SK-N-SH (cell line): ENCODE data around the gene ZNF746. TPM values are rescaled to one million over a fixed set of nuclear protein-coding genes. Genes with fewer than 3 reads are reported as not detected.
A peak's percentile ranks its signal among the peaks of the same experiment; 100 is the strongest.

ENCODE experiments used
- CTCF ChIA-PET: fragments of 300-600, 350-600 bp; formaldehyde crosslinking; extraction: SDS; loops from one replicate; lab custom pipeline; 2021; lab: Yijun Ruan, JAX
- POLR2A ChIA-PET: fragments of 350-600 bp; sonication (Branson Sonifier 250); formaldehyde crosslinking; extraction: SDS; loops from one replicate; lab custom pipeline; 2020; ENCODE audit warnings: antibody characterized with exemption, inconsistent platforms; lab: Yijun Ruan, JAX
- DNase-seq: peaks from one replicate; pipeline ENCODE4 v3.0.0; 2012
- H2AFZ ChIP-seq: fragments of 200-600 bp; sonication (generic); 2 replicates; pipeline ENCODE4 v1.8.1; 2016; ENCODE audit warnings: antibody characterized with exemption, mild to moderate bottlenecking, low read depth
- H3F3A ChIP-seq: fragments of 200-600 bp; sonication (generic); replicated peaks from 2 replicates; pipeline ENCODE3; 2016; ENCODE audit warnings: antibody characterized with exemption, mild to moderate bottlenecking; ENCODE audit not compliant: insufficient read depth
- H3K27ac ChIP-seq, 2 experiments: fragments of 200-500 bp in 1 of 2; fragments of 200-600 bp in 1 of 2; sonication (Bioruptor generic) in 1 of 2; sonication (generic), shearing (Covaris generic) in 1 of 2; 2 replicates each; pipeline versions ENCODE4 v1.5.1 to v1.6.1; 2014 to 2016; ENCODE audit warnings: low read depth in 2 of 2, inconsistent platforms in 1 of 2, low read length in 1 of 2, mild to moderate bottlenecking in 1 of 2, mixed read lengths in 1 of 2
- H3K27me3 ChIP-seq: fragments of 200-600 bp; sonication (generic), shearing (Covaris generic); 2 replicates; pipeline ENCODE4 v1.6.1; 2016; ENCODE audit warnings: mixed run types; ENCODE audit not compliant: insufficient read depth
- H3K36me3 ChIP-seq, 2 experiments: fragments of 200-500 bp in 1 of 2; fragments of 200-600 bp in 1 of 2; sonication (Bioruptor generic) in 1 of 2; sonication (generic) in 1 of 2; replicated peaks in 1 of 2; 2 replicates each; pipeline versions ENCODE3 to v1.5.1; 2014 to 2016; ENCODE audit warnings: low read length in 1 of 2, mild to moderate bottlenecking in 1 of 2; ENCODE audit not compliant: insufficient read depth in 2 of 2, control insufficient read depth in 1 of 2
- H3K4me1 ChIP-seq, 2 experiments: fragments of 200-500 bp in 1 of 2; fragments of 200-600 bp in 1 of 2; sonication (Bioruptor generic) in 1 of 2; sonication (generic), shearing (Covaris generic) in 1 of 2; 2 replicates each; pipeline versions ENCODE4 v1.5.1 to v1.6.1; 2014 to 2016; ENCODE audit warnings: low read depth in 1 of 2, low read length in 1 of 2, mixed run types in 1 of 2; ENCODE audit not compliant: insufficient read depth in 2 of 2, control insufficient read depth in 1 of 2
- H3K4me2 ChIP-seq: fragments of 200-600 bp; sonication (generic), shearing (Covaris generic); 2 replicates; pipeline ENCODE4 v1.6.1; 2017; ENCODE audit warnings: mixed run types
- H3K4me3 ChIP-seq, 2 experiments: fragments of 200-500 bp in 1 of 2; fragments of 200-600 bp in 1 of 2; sonication (Bioruptor generic) in 1 of 2; sonication (generic), shearing (Covaris generic) in 1 of 2; 2 replicates each; pipeline versions ENCODE4 v1.5.1 to v1.8.1; 2014 to 2016; ENCODE audit warnings: low read depth in 2 of 2, inconsistent platforms in 1 of 2, low read length in 1 of 2, mild to moderate bottlenecking in 1 of 2, mixed read lengths in 1 of 2, moderate library complexity in 1 of 2
- H3K79me2 ChIP-seq: fragments of 200-600 bp; sonication (generic); 2 replicates; pipeline ENCODE4 v1.8.1; 2017; ENCODE audit warnings: mild to moderate bottlenecking; ENCODE audit not compliant: insufficient read depth
- H3K9ac ChIP-seq: fragments of 200-600 bp; sonication (generic); 2 replicates; pipeline ENCODE4 v1.6.1; 2017; ENCODE audit warnings: mixed run types
- H3K9me2 ChIP-seq: fragments of 200-600 bp; sonication (generic); 2 replicates; pipeline ENCODE4 v1.6.1; 2017; ENCODE audit warnings: mixed run types
- H3K9me3 ChIP-seq: fragments of 200-600 bp; sonication (generic); 2 replicates; pipeline ENCODE4 v1.6.1; 2017; ENCODE audit warnings: mixed run types, mild to moderate bottlenecking, moderate library complexity
- H4K20me1 ChIP-seq: fragments of 200-600 bp; sonication (generic); 2 replicates; pipeline ENCODE4 v1.6.1; 2017; ENCODE audit warnings: mild to moderate bottlenecking, mixed run types; ENCODE audit not compliant: insufficient read depth
- CHD2 ChIP-seq: fragments of 150-350 bp; IDR thresholded peaks from 2 replicates; pipeline ENCODE4 v1.6.1; 2018; ENCODE audit warnings: low read length; ENCODE audit not compliant: partially characterized antibody
- ELF1 ChIP-seq: IDR thresholded peaks from 2 replicates; pipeline ENCODE4 v1.4.0; 2012
- EP300 ChIP-seq, 2 experiments: IDR thresholded peaks; 2 replicates each; pipeline versions ENCODE4 v1.4.0 to v1.6.1; 2012; ENCODE audit warnings: borderline replicate concordance in 1 of 2, low read depth in 1 of 2, low read length in 1 of 2
- EZH2phosphoT487 ChIP-seq: fragments of 200-600 bp; sonication (generic); IDR thresholded peaks from 2 replicates; pipeline ENCODE4 v1.6.1; 2017; ENCODE audit warnings: low read depth, mixed run types, mild to moderate bottlenecking, antibody characterized with exemption, moderate library complexity, borderline replicate concordance
- FOSL2 ChIP-seq: IDR thresholded peaks from 2 replicates; pipeline ENCODE4 v1.4.0; 2012; ENCODE audit warnings: low read depth, mild to moderate bottlenecking, moderate library complexity, borderline replicate concordance
- FOXM1 ChIP-seq: IDR thresholded peaks from 2 replicates; pipeline ENCODE4 v1.4.0; 2012; ENCODE audit warnings: low read depth, mild to moderate bottlenecking
- JUND ChIP-seq: IDR thresholded peaks from 2 replicates; pipeline ENCODE4 v1.4.0; 2012
- MAX ChIP-seq: IDR thresholded peaks from 2 replicates; pipeline ENCODE4 v1.4.0; 2012; ENCODE audit warnings: low read depth
- NFIC ChIP-seq: IDR thresholded peaks from 2 replicates; pipeline ENCODE4 v1.4.0; 2012; ENCODE audit warnings: borderline replicate concordance
- NRF1 ChIP-seq: IDR thresholded peaks from 2 replicates; pipeline ENCODE4 v1.6.1; 2012; ENCODE audit warnings: low read depth, mild to moderate bottlenecking, low read length
- RAD21 ChIP-seq: IDR thresholded peaks from 2 replicates; pipeline ENCODE4 v1.6.1; 2012; ENCODE audit warnings: mild to moderate bottlenecking, low read length
- REST ChIP-seq: IDR thresholded peaks from 2 replicates; pipeline ENCODE4 v1.6.1; 2012; ENCODE audit warnings: mild to moderate bottlenecking, low read depth, low read length, moderate library complexity
- RFX5 ChIP-seq: IDR thresholded peaks from 2 replicates; pipeline ENCODE4 v1.6.1; 2012; ENCODE audit warnings: mild to moderate bottlenecking, improper control_type of control experiment, low read length
- RXRA ChIP-seq: IDR thresholded peaks from 2 replicates; pipeline ENCODE4 v1.4.0; 2012; ENCODE audit warnings: low read depth, mild to moderate bottlenecking, borderline replicate concordance
- SIN3A ChIP-seq: IDR thresholded peaks from 2 replicates; pipeline ENCODE4 v1.6.1; 2012; ENCODE audit warnings: low read depth, mild to moderate bottlenecking, low read length, moderate library complexity, borderline replicate concordance
- WGBS: methylation state at CpG from one replicate; pipeline ENCODE4 v1.1.6; 2017; ENCODE audit warnings: low lambda C conversion rate; 5-methylcytosine and 5-hydroxymethylcytosine counted together
- polyA plus RNA-seq, 3 experiments: library from polyadenylated mRNA; depleted of rRNA; stranded (reverse); fragments of >200 nt; gene quantifications; 2 replicates each; pipeline ENCODE4 v1.2.3, GENCODE V29; 2012
- TF ChIP-seq, protein P1 (sequence below): IDR thresholded peaks from 2 replicates; pipeline ENCODE4; 2012
- TF ChIP-seq, protein P2 (sequence below): IDR thresholded peaks from 2 replicates; pipeline ENCODE4 v1.4.0; 2012; ENCODE audit warnings: low read depth, borderline replicate concordance
- TF ChIP-seq, protein P3 (sequence below): fragments of 150-350 bp; IDR thresholded peaks from 2 replicates; pipeline ENCODE4 v1.6.1; 2017; ENCODE audit warnings: antibody characterized with exemption, low read length, low read depth, borderline replicate concordance

Gene ZNF746
- polyA plus RNA-seq, 1 of the 3 experiments (the other 2 are of a cell fraction), result 11.1 TPM

DNA sequence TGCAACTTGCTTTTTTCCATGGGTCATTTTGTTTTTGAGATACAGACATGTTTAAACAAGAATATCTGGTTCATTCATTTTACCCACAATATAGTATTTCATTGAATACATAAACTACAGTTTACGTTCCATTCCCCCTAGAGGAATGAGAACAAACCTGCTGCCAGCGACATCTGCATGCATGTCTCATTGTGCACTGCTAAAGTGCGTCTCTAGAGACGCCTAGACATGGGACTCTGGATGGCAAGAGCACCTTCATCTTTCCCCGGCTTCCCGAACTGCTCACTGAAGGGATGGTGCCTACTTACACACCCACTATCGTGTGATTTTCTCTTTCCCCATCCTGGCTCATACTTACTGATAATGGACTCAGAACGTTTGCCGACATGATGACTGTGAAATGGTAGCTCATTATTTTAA, 35.5 kb downstream of the ZNF746 start:
- Histone ChIP-seq H3K9me3 (no peaks in the 10 kb centered on the region), H2AFZ (no peak overlapping the region), H3K4me2 (no peak overlapping the region), H3K27ac (no peak overlapping the region), H3K9ac (no peak overlapping the region), H3F3A (no peaks in the 10 kb centered on the region), H4K20me1 (0 out of 2 replicates have a peak, but pooled peaks cover 12% of the 10 kb centered on the region), H3K36me3 (peaks cover 0 to 1% of the 10 kb centered on the region in 2 experiments), H3K27me3 (no peaks in the 10 kb centered on the region), H3K9me2 (no peaks in the 10 kb centered on the region), H3K4me3 (no peak overlapping the region), H3K79me2 (peaks cover 38% of the 10 kb centered on the region), H3K4me1 (peaks cover 0 to 12% of the 10 kb centered on the region in 2 experiments; a peak in 1 of 4 replicates)
- POLR2A ChIA-PET, result no interaction called here
- TF ChIP-seq NRF1 (no peak), FOXM1 (no peak), MAX (no peak), CHD2 (no peak), RXRA (no peak), JUND (no peak), FOSL2 (no peak), SIN3A (no peak), ELF1 (no peak)
- TF ChIP-seq, protein P1, sequence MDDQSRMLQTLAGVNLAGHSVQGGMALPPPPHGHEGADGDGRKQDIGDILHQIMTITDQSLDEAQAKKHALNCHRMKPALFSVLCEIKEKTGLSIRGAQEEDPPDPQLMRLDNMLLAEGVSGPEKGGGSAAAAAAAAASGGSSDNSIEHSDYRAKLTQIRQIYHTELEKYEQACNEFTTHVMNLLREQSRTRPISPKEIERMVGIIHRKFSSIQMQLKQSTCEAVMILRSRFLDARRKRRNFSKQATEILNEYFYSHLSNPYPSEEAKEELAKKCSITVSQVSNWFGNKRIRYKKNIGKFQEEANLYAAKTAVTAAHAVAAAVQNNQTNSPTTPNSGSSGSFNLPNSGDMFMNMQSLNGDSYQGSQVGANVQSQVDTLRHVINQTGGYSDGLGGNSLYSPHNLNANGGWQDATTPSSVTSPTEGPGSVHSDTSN, result no peak
- CTCF ChIA-PET, result interaction anchor here (0.5 to 2.1 kb wide), 7 partner anchors 14 to 396 kb away, joined by 3 to 10 read pairs (median 4); partner anchors contain the start of gene ZNF783
- DNase-seq, result no peak
- WGBS, result 92% methylated on average over 9 of the region's 9 CpGs

DNA sequence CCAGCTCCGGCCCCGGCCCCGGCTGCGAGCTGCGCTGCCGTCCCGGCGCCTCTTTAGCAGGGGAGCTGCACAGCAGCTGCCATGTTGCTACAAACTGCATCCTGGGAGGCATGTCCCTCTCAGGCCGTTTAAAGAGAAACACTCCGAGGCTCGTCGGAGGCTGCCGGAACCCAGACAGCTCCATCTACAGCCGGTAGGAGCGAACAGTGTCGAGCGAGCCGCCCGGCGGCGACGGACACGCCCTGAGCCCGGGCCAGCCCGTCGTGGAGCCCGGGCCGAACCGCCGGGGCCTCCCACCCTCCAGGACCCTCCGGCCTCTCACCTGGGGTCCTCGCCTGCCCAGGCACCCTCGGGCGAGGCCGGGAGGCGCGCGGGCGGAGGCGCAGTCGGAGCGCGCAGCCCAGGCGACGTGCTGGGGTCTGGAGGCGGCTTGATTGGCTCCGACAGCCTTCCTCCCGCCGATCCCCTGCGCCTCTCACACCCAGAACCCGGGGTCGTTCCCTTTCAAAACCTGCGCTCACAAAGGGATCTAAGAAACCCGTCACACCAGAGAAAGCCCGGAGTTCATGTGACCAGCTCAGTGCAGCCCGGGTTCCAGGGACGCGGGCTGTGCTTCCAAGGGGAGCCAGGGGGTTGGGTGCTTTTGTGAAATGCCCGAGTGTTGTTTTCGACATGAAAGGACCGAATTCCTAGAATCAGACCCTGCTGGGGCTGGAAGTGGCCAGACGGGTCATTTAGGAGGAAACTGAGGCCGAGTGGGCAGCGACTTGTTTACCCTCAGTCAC, 36.9 kb downstream of the ZNF746 start, which contains the start of gene ZNF777:
ZNF777 (minus strand) TSS at position 570 of the 785 bp plus-strand sequence. CDS start 5,040 bp downstream, outside the sequence.
- POLR2A ChIA-PET, result interaction anchor here (0.6 to 1.5 kb wide), 4 partner anchors 36 to 332 kb away, joined by 3 to 4 read pairs (median 4); partner anchors contain the start of genes ZNF282 and ZNF783
- WGBS, result 2% methylated on average over 19 of the region's 64 CpGs
- Histone ChIP-seq H4K20me1 (0 out of 2 replicates have a peak, but pooled peaks cover 12% of the 10 kb centered on the region), H3K9ac (peak within 1 kb of the TSS; percentile 89), H3K36me3 (peaks cover under 1 to 15% of the 10 kb centered on the region in 2 experiments), H3K9me3 (no peaks in the 10 kb centered on the region), H3K79me2 (peaks cover 52% of the 10 kb centered on the region), H3K27me3 (no peaks in the 10 kb centered on the region), H3K9me2 (no peaks in the 10 kb centered on the region), H3K27ac (peak within 1 kb of the TSS; percentile 62 to 65), H3K4me1 (peaks cover 0 to 12% of the 10 kb centered on the region in 2 experiments; a peak in 1 of 4 replicates), H3K4me2 (peak within 1 kb of the TSS; percentile 92), H2AFZ (peak within 1 kb of the TSS; percentile 100), H3K4me3 (peak within 1 kb of the TSS; percentile 71 to 89), H3F3A (no peaks in the 10 kb centered on the region)
- CTCF ChIA-PET, result interaction anchor here (0.5 to 3.5 kb wide), 27 partner anchors 14 to 336 kb away, joined by 3 to 16 read pairs (median 4); partner anchors contain the start of gene ZNF783
- DNase-seq, result peak; percentile 97
- TF ChIP-seq NFIC (peak; percentile 12; the same call in 1 of the 2 replicates), EZH2phosphoT487 (no peak), EP300 (IDR thresholded peaks at IDR 0.05; ENCODE audit: borderline replicate concordance in 1 of 2, low read depth in 1 of 2, low read length in 1 of 2) (no peak), RFX5 (peak; percentile 47; the same call in 1 of the 2 replicates), REST (peak; percentile 63; the same call in 1 of the 2 replicates), RAD21 (peak; percentile 29)
- TF ChIP-seq, protein P1, result no peak; the same call in 1 of the 2 replicates
- TF ChIP-seq, protein P2, sequence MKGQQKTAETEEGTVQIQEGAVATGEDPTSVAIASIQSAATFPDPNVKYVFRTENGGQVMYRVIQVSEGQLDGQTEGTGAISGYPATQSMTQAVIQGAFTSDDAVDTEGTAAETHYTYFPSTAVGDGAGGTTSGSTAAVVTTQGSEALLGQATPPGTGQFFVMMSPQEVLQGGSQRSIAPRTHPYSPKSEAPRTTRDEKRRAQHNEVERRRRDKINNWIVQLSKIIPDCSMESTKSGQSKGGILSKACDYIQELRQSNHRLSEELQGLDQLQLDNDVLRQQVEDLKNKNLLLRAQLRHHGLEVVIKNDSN, result no peak
- TF ChIP-seq, protein P3, sequence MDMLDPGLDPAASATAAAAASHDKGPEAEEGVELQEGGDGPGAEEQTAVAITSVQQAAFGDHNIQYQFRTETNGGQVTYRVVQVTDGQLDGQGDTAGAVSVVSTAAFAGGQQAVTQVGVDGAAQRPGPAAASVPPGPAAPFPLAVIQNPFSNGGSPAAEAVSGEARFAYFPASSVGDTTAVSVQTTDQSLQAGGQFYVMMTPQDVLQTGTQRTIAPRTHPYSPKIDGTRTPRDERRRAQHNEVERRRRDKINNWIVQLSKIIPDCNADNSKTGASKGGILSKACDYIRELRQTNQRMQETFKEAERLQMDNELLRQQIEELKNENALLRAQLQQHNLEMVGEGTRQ, result no peak
